MCF 10A (cell line): ENCODE measurements around the gene ADAMTS14. TPM values are rescaled to one million over a fixed set of nuclear protein-coding genes. Genes with fewer than 3 reads are reported as not detected.

ENCODE experiments used
- BruUV-seq: library from RNA; stranded (reverse); fragments of 400-500 nt; replicated peaks from 2 replicates; lab custom pipeline; 2021; lab: Mats Ljungman, UMichigan
- CTCF ChIA-PET: fragments of 300-600 bp; sonication (Branson Sonifier 250); formaldehyde crosslinking; extraction: SDS; loops from one replicate; lab custom pipeline; 2021; ENCODE audit warnings: antibody characterized with exemption, inconsistent platforms; lab: Yijun Ruan, JAX
- POLR2A ChIA-PET: fragments of 300-600, 350-650 bp; sonication (Branson Sonifier 250); formaldehyde crosslinking; extraction: SDS; loops from one replicate; lab custom pipeline; 2020; ENCODE audit warnings: antibody characterized with exemption, inconsistent platforms; lab: Yijun Ruan, JAX
- DNase-seq: peaks from one replicate; pipeline ENCODE4 v3.0.0-alpha.2; 2018; ENCODE audit not compliant: unreplicated experiment
- H3K27ac Mint-ChIP-seq: one replicate; pipeline ENCODE4 v1.8.0; 2022; ENCODE audit warnings: mild to moderate bottlenecking, low read depth, mixed read lengths; ENCODE audit not compliant: unreplicated experiment
- H3K27me3 Mint-ChIP-seq: one replicate; pipeline ENCODE4 v1.8.0; 2022; ENCODE audit warnings: mixed read lengths; ENCODE audit not compliant: insufficient read depth, unreplicated experiment
- H3K36me3 Mint-ChIP-seq: one replicate; pipeline ENCODE4 v1.8.0; 2022; ENCODE audit warnings: mild to moderate bottlenecking, moderate library complexity, mixed read lengths; ENCODE audit not compliant: insufficient read depth, unreplicated experiment
- H3K4me1 Mint-ChIP-seq: one replicate; pipeline ENCODE4 v1.8.0; 2022; ENCODE audit warnings: mixed read lengths; ENCODE audit not compliant: insufficient read depth, unreplicated experiment
- H3K4me3 Mint-ChIP-seq: one replicate; pipeline ENCODE4 v1.8.0; 2022; ENCODE audit warnings: mild to moderate bottlenecking, moderate library complexity, mixed read lengths; ENCODE audit not compliant: unreplicated experiment
- H3K9me3 Mint-ChIP-seq: one replicate; pipeline ENCODE4 v1.8.0; 2022; ENCODE audit warnings: mixed read lengths; ENCODE audit not compliant: unreplicated experiment
- intact Hi-C: fragments of 100-400 bp; cut with micrococcal nuclease; formaldehyde crosslinking; loops from 2 replicates; pipeline ENCODE4 v1.14.1; 2022
- total RNA-seq: library from RNA; stranded (reverse); gene quantifications from 2 replicates; pipeline ENCODE4 v1.2.3, GENCODE V29; 2022
- TF ChIP-seq, protein P1 (sequence below): fragments of 200-600 bp; IDR thresholded peaks from one replicate; pipeline ENCODE4 v1.8.0; 2022; ENCODE audit warnings: antibody characterized with exemption, mild to moderate bottlenecking; ENCODE audit not compliant: unreplicated experiment

Gene ADAMTS14
- total RNA-seq, 1 experiment from 2014 or later = not detected

DNA sequence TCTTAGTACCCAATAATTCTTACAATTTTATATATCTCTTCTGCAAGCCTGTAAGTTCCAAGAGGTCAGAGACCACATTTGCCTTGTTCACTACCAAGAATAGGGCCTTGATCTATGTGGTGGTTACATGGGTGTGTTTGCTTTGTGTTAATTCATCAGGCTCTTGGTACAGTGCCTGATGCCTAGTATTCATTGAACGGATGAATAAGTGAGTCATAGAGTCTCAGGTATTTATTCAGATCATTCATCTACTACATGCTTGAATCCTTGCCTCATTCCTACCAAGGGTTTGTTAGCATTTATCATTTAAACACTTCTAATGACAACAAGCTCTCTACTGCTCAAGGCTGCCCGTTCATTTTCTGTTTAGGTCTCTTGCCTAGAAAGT lies 132.1 kb downstream of the ADAMTS14 start:
- Mint-ChIP-seq H3K36me3 (no peaks in the 10 kb centered on the region), H3K4me3 (no peak overlapping the region), H3K27ac (peak overlapping the region; percentile 86), H3K27me3 (no peaks in the 10 kb centered on the region), H3K9me3 (no peaks in the 10 kb centered on the region), H3K4me1 (peaks cover 14% of the 10 kb centered on the region)
- TF ChIP-seq, protein P1, sequence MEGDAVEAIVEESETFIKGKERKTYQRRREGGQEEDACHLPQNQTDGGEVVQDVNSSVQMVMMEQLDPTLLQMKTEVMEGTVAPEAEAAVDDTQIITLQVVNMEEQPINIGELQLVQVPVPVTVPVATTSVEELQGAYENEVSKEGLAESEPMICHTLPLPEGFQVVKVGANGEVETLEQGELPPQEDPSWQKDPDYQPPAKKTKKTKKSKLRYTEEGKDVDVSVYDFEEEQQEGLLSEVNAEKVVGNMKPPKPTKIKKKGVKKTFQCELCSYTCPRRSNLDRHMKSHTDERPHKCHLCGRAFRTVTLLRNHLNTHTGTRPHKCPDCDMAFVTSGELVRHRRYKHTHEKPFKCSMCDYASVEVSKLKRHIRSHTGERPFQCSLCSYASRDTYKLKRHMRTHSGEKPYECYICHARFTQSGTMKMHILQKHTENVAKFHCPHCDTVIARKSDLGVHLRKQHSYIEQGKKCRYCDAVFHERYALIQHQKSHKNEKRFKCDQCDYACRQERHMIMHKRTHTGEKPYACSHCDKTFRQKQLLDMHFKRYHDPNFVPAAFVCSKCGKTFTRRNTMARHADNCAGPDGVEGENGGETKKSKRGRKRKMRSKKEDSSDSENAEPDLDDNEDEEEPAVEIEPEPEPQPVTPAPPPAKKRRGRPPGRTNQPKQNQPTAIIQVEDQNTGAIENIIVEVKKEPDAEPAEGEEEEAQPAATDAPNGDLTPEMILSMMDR = no peak
- ChIA-PET POLR2A (interaction anchor here (0.7 to 3.7 kb wide), 10 partner anchors 9 to 399 kb away, joined by 3 to 25 read pairs (median 6); partner anchors contain the start of genes PCBD1 and SGPL1), CTCF (interaction anchor here (0.8 to 1.0 kb wide), 3 partner anchors 46 to 255 kb away, joined by 3 to 5 read pairs (median 4); no protein-coding TSS in a partner anchor)
- peak; percentile 79 for DNase-seq
- intact Hi-C loops = no loop called here
- BruUV-seq = no TSS peak

- H3K9me3 Mint-ChIP-seq = no peaks in the 10 kb centered on the region
- H3K36me3 Mint-ChIP-seq = no peaks in the 10 kb centered on the region
- H3K27ac Mint-ChIP-seq = no peak overlapping the region
- H3K4me3 Mint-ChIP-seq = no peak overlapping the region
- DNase-seq = no peak
- TF ChIP-seq, protein P1 = no peak
- POLR2A ChIA-PET = interaction anchor here (1.3 to 3.7 kb wide), 3 partner anchors 11 to 12 kb away, joined by 4 to 25 read pairs (median 4); partner anchors contain the start of gene SGPL1
- H3K4me1 Mint-ChIP-seq = peaks cover 14% of the 10 kb centered on the region
- CTCF ChIA-PET = interaction anchor here (0.9 to 1.2 kb wide), 3 partner anchors 16 to 256 kb away, joined by 3 to 5 read pairs (median 4); no protein-coding TSS in a partner anchor
- H3K27me3 Mint-ChIP-seq = no peaks in the 10 kb centered on the region
- intact Hi-C loops = no loop called here
- BruUV-seq = no TSS peak
These were observed 133.4 kb downstream of the ADAMTS14 start for GRCh38 chr10:70805619-70806215.

GRCh38 chr10:70806841-70807240 lies 134.5 kb downstream of the ADAMTS14 start:
- ChIA-PET CTCF (interaction anchor here (1.1 to 1.2 kb wide), 2 partner anchors 47 to 96 kb away, joined by 4 read pairs; no protein-coding TSS in a partner anchor), POLR2A (interaction anchor here (0.8 to 1.4 kb wide), 3 partner anchors 10 to 67 kb away, joined by 3 to 4 read pairs (median 4); no protein-coding TSS in a partner anchor)
- no peak overlapping the region for H3K27ac Mint-ChIP-seq

GRCh38 chr10:70807556-70807955 lies 135.2 kb downstream of the ADAMTS14 start:
- ChIA-PET POLR2A (interaction anchor here (0.8 kb wide), 1 partner anchor 67 kb away, joined by 3 read pairs; no protein-coding TSS in a partner anchor), CTCF (interaction anchor here (1.1 kb wide), 1 partner anchor 47 kb away, joined by 4 read pairs; no protein-coding TSS in a partner anchor)
- Mint-ChIP-seq H3K27ac (no peak overlapping the region), H3K27me3 (no peaks in the 10 kb centered on the region), H3K9me3 (no peaks in the 10 kb centered on the region), H3K4me3 (no peak overlapping the region), H3K4me1 (peaks cover 14% of the 10 kb centered on the region), H3K36me3 (no peaks in the 10 kb centered on the region)
- TF ChIP-seq, protein P1 = no peak
- no peak for DNase-seq
- BruUV-seq = no TSS peak
- intact Hi-C loops = no loop called here

More at GRCh38 chr10:70806841-70807240, 134.5 kb downstream of the ADAMTS14 start:
- no peak overlapping the region for H3K4me3 Mint-ChIP-seq
- no peak for DNase-seq
- peaks cover 14% of the 10 kb centered on the region for H3K4me1 Mint-ChIP-seq
- H3K9me3 Mint-ChIP-seq = no peaks in the 10 kb centered on the region
- no peaks in the 10 kb centered on the region for H3K36me3 Mint-ChIP-seq
- BruUV-seq = no TSS peak
- no peaks in the 10 kb centered on the region for H3K27me3 Mint-ChIP-seq
- TF ChIP-seq, protein P1 = no peak
- intact Hi-C loops = no loop called here
